Motor neuron (in vitro differentiated cells): ENCODE data around the gene THOC5. TPM values are rescaled to one million over a fixed set of nuclear protein-coding genes. Genes with fewer than 3 reads are reported as not detected.
A peak's percentile ranks its signal among the peaks of the same experiment; 100 is the strongest.
"Not testable (repeated sequence)": the region's sequence is repeated elsewhere in the genome, so short reads cannot be mapped to it uniquely, and the experiment has no call there.

Experiments
- ATAC-seq, 8 experiments: fragments of 200-7000 bp; cut with Tn5 transposase; replicated peaks in 6 of 8; 2 replicates each; pipeline ENCODE4 v1.8.0; 2021; ENCODE audit warnings: mild to moderate bottlenecking in 8 of 8, moderate library complexity in 8 of 8
- H3K27ac ChIP-seq, 2 donors: fragments of 250-450 bp; sonication (Bioruptor Pico); 2 replicates each; pipeline ENCODE4 v1.9.0; 2021; ENCODE audit warnings: antibody characterized with exemption in 2 of 2, mild to moderate bottlenecking in 2 of 2, moderate library complexity in 1 of 2
- H3K4me1 ChIP-seq, 2 donors: fragments of 250-450 bp; sonication (Bioruptor Pico); replicated peaks in 1 of 2; 2 replicates each; pipeline ENCODE4 v1.6.1; 2021; ENCODE audit warnings: antibody characterized with exemption in 2 of 2, mild to moderate bottlenecking in 2 of 2, moderate library complexity in 1 of 2
- H3K4me3 ChIP-seq, 5 donors: fragments of 250-450 bp; sonication (Bioruptor Pico); 2 replicates each; pipeline ENCODE4 v1.9.0; 2021; ENCODE audit warnings: antibody characterized with exemption in 5 of 5, mild to moderate bottlenecking in 5 of 5, moderate library complexity in 4 of 5
- WGBS, 10 experiments: fragments of 450-650 bp; shearing (Covaris generic); methylation state at CpG; one replicate each; pipeline ENCODE4 v1.0.0; 2022; 5-methylcytosine and 5-hydroxymethylcytosine counted together
- in situ Hi-C, 9 experiments: fragments of 400-800 bp; cut with MboI; loops; one replicate each; pipeline ENCODE4 v1.15.0; 2021; ENCODE audit warnings: low sequenced_read_pairs in 9 of 9, low pct_unique_long_range_greater_than_20kb in 2 of 9; ENCODE audit not compliant: unreplicated experiment in 9 of 9
- total RNA-seq, 8 experiments: library from RNA; unstranded; fragments of 300-600 nt; gene quantifications; 2 replicates each; pipeline versions ENCODE4 v1.2.3 to v1.2.4, GENCODE V29; 2022

Gene THOC5
- total RNA-seq, 8 experiments from 2014 or later: 24.1 to 85.2 (median 44.1) TPM

DNA sequence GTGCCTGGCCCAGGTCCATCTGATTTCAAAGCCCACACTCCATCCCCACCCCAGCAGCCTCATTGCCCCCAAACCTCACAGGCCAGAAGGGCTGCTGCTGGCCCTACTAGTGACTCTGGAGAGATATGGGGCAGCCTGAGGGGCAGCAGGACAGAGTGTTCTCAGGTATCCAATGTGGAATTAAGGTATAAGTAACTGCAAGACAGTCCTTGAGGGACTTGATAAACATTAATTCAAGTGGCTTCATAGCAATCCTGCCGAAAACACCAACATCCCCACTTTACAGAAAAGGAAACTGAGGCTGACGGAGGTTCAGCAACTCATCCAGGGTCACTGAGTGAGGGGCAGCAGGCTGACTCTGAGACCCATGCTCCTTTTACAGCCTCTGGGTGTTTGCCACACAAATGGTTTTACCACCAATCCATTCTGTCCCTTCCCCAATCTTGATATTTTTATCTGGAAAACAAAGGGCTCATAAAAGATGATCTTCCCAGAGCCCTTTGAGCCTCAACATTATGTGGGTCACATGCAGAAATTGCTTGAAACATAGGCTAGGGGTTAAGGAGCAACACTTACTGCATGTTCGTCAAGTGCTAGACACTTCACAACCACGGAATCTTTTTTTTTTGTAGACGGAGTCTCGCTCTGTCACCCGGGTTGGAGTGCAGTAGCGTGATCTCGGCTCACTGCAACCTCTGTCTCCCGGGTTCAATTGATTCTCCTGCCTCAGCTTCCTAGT is 25.1 kb upstream of the THOC5 start:
- H3K4me1 ChIP-seq: peaks cover 0 to 13% of the 10 kb centered on the region in 2 donors
- H3K27ac ChIP-seq: no peak overlapping the region
- WGBS, 10 experiments: 68 to 100% (median 88%) methylated on average over 1 to 8 of the region's 10 CpGs
- no peak for ATAC-seq
- in situ Hi-C loops: no loop called here
- H3K4me3 ChIP-seq: no peak overlapping the region

DNA sequence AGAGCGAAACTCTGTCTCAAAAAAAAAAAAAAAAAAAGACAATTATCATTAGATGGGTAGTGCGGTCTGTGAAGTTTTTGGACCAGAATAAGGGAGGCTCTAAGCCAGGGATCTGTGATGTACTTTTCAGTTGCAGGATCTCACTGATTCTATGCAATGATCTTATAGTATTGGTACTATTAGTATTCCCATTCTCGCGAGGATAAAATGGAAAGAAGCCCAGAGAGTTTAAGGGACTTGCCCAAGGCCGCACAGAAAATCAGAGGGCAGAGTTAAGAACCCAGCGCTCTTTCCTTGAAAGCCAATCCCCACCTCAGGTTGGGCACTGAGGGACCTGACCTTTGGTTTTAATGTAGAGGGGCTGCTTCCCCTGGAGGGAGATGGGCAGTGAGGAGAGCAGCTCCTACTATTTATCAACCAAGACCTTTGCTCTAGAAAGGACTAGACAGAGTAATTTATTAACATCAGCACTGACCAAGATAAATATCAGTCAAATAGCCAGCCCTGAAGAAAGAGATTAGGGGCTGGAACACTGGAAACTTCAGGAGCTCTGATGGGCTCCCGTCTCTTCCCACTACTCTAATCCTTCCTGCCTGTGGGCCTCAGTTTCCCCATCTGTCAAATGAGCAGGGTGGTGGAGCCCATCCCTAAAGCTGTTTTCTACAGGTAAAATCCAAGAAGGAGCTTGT is 21.3 kb upstream of the THOC5 start:
- H3K4me3 ChIP-seq: no peak overlapping the region
- H3K27ac ChIP-seq: no peak overlapping the region
- WGBS, 10 experiments: 60 to 100% (median 90%) methylated on average over 1 to 7 of the region's 7 CpGs; no CpG with 5 or more reads in 1 of the 10 experiments
- H3K4me1 ChIP-seq: peaks cover 0 to 2% of the 10 kb centered on the region in 2 donors
- no peak for ATAC-seq
- in situ Hi-C loops: no loop called here

DNA sequence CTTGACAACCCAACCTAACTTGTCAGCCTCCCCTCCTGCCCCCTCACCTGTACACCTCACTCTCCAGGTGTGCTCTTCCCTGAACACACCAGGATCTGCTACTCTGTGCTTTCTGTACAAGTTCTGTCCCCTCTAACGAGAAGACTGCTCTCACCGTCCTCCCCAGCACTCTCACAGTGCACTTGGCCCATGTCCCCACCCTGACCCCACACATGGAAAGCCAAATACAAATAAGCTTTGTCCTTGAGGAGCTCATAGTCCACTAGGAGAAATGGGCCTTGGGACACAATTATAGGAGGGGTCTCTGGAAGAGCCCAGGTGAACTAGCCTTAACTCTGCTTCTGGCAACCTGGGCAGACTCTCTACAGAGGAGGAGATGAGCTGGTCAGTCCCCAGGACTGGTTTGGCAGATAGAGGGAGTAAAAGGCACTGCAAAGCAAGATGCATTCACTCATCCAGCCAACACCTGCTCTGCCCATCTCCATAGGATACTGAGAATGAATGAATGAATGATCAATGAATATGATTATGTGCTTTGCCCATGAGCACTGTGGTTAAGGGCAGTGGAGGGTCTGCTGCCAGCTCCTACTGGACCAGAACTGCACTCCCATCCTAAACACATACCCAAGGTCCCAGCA is 17.5 kb upstream of the THOC5 start:
- Histone ChIP-seq H3K4me3 (no peak overlapping the region), H3K4me1 (no peaks in the 10 kb centered on the region), H3K27ac (no peak overlapping the region)
- in situ Hi-C loops: no loop called here
- 60 to 100% (median 95%) methylated on average over 1 to 2 of the region's 2 CpGs; no CpG with 5 or more reads in 6 of the 10 experiments for WGBS, 10 experiments
- no peak for ATAC-seq

DNA sequence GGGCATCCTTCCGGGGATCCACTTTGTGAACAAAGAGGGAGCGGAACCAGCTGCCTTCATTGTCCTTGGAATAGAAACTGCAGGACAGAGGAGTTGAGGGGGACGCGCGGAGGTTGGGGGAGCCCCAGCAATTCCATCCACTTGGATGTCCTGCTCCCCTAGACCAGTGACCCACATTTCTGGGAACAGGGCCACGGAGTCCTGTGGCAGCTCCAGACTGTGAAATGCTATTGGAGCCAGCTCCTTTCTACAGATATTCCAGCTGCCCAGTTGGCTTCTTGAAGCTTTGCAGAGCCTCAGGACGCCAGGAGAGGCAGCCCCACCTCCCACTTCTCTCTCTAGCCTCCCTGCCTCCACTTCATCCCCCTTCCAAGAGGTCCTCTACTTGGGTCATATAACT is 16.9 kb upstream of the THOC5 start:
- H3K4me3 ChIP-seq: no peak overlapping the region
- 60 to 100% (median 100%) methylated on average over 1 to 5 of the region's 7 CpGs; no CpG with 5 or more reads in 3 of the 10 experiments for WGBS, 10 experiments
- in situ Hi-C loops: no loop called here
- no peak overlapping the region for H3K27ac ChIP-seq
- ATAC-seq: no peak
- no peaks in the 10 kb centered on the region for H3K4me1 ChIP-seq

DNA sequence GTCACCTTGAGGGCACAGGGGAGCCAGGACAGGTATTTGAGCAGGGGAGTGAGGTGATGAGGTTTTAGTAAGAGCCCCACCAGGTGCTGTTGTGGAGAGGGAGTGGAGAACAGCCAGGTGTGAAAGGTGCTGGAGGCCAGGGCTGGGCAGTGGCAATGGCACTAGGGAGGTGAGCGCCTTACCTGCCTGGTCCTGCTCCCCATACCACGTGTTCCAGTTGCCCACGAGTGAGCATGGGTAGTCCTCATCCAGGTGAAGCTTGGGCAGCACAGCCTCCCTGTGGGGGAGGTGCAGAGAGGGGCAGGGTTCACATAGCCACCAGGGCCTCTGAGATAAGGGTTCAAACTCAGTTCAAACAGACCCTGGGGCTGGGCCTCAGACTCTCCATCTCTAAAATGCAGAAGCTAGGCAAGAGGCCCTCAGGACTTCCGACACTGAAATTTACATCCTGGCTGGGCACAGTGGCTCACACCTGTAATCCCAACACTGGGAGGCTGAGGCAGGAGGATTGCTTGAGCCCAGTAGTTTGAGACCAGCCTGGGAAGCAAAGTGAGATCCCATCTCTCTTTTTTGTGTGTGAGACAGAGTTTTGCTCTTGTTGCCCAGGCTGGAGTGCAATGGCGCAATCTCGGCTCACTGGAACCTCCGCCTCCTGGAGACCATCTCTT is 15.6 kb upstream of the THOC5 start:
- no peak overlapping the region for H3K27ac ChIP-seq
- in situ Hi-C loops: no loop called here
- no peak for ATAC-seq
- no peak overlapping the region for H3K4me3 ChIP-seq
- no peaks in the 10 kb centered on the region for H3K4me1 ChIP-seq
- WGBS, 10 experiments: 71 to 100% (median 93%) methylated on average over 2 to 6 of the region's 7 CpGs; no CpG with 5 or more reads in 5 of the 10 experiments

DNA sequence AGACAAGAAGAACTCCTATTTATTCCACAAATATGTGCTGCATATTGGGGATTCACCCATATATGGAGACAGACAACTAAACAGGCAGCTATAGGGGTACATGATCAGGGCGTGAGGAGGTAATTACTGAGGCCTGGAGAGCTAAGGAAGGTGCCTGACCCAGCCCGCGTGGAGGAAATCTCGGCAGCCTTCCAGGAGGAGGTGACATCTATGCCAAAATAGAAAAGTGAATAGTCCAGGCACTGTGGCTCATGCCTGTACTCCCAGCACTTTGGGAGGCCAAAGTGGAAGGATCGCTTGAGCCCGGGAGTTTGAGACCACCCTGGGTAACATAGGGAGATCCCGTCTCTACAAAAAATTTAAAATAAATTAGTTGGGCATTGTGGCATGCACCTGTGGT is 13.8 kb upstream of the THOC5 start:
- H3K4me1 ChIP-seq: no peaks in the 10 kb centered on the region
- no peak overlapping the region for H3K4me3 ChIP-seq
- in situ Hi-C loops: no loop called here
- no peak for ATAC-seq
- WGBS, 10 experiments: 68 to 100% (median 87%) methylated on average over 1 to 6 of the region's 7 CpGs; no CpG with 5 or more reads in 2 of the 10 experiments
- no peak overlapping the region for H3K27ac ChIP-seq

DNA sequence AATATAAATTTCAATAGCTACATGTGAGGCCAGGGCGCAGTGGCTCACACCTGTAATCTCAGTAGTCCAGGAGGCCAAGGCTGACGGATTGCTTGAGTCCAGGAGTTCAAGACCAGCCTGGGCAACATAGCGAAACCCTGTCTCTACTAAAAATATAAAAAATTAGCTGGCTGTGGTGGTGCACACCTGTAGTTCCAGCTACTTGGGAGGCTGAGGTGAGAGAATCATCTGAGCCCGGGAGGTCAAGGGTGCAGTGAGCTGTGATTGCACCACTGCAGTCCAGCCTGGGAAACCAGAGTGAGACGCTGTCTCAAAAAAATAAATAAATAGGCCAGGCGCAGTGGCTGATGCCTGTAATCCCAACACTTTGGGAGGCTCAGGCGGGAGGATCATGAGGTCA is 13.0 kb upstream of the THOC5 start:
- WGBS, 10 experiments: 90 to 100% (median 100%) methylated on average over 1 to 5 of the region's 7 CpGs; no CpG with 5 or more reads in 3 of the 10 experiments

DNA sequence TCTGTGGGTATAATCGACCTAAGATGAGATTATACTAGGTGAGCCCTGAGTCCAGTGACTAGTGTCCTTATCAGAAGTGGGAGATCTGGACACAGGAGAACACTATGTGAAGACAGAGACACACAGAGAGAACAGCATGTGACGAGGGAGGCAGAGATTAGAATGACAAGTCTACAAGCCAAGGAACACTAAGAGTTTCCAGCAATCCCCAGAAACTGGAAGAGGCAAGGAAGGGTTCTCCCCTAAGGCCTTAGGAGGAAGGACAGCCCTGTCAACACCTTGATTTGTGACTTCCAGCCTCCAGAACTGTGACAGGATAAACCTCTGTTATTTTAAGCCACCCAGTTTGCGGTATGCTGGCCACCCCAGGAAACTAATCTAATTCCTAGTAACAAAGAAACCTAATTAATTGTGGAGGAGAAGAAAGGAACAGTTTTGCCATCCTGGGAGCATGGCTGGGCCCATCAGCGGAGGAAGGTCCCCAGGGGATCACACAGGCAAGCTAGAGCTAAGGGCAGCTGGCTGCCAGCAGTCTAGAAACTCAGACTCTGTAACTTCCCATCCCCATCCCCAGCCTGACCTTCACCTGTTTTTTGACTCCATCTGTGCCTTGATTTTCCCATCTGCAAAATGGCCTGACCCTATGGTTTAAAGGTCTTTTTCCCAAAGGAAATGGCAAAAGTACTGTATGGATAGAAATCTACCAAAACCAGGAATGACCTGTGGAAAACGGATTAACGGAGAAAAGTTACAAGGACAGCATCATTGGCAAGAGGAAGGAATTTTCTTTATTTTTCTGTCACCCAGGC is 10.3 kb upstream of the THOC5 start:
- Histone ChIP-seq H3K4me1 (no peaks in the 10 kb centered on the region), H3K4me3 (no peak overlapping the region), H3K27ac (no peak overlapping the region)
- in situ Hi-C loops: no loop called here
- no peak for ATAC-seq
- WGBS, 10 experiments: 61 to 100% (median 93%) methylated on average over 1 to 4 of the region's 6 CpGs; no CpG with 5 or more reads in 2 of the 10 experiments

More for the DNA sequence above, 13.0 kb upstream of the THOC5 start:
- H3K4me3 ChIP-seq, H3K4me1 ChIP-seq, ATAC-seq, in situ Hi-C loops, H3K27ac ChIP-seq: not testable (repeated sequence)

DNA sequence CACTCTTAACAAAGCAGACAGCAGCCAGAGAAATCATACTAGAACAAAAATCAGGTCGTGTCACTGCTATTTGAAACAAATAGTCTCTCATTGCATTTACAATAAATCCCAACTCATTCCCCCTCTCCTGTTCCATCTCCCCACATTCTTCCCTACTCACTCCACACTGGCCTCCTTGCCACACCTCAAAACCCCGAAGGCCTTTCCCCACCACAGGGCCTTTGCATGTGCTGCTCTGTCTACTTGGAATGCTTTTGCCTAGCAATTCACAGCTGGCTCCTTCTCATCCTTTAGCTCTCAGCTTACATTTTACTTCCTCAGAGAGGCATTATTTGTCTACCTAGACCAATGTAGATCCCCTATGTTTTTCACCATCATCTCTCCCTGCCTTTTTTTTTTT is 6.3 kb upstream of the THOC5 start:
- Histone ChIP-seq H3K4me3 (no peak overlapping the region), H3K4me1 (no peaks in the 10 kb centered on the region), H3K27ac (no peak overlapping the region)
- no peak for ATAC-seq
- WGBS, 10 experiments: 50 to 100% (median 92%) methylated on average over 1 to 2 of the region's 2 CpGs; no CpG with 5 or more reads in 1 of the 10 experiments
- in situ Hi-C loops: no loop called here

DNA sequence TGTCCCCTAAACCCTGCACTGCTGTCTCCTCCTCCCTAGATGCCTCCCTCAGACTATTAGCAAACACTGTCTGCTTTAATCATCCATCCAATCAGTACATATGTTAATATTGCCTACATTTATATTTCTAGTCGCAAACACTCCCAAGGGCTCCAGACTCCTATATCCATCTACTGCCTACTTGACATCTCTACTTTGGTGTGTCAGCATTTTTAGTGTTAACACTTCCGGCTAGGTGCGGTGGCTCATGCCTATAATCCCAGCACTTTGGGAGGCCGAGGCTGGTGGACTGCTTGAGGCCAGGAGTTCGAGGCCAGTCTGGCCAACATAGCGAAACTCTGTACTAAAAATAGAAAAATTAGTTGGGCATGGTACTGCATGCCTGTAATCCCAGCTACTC is 5.5 kb upstream of the THOC5 start:
- Histone ChIP-seq H3K4me1 (peaks cover 5% of the 10 kb centered on the region in 2 donors), H3K27ac (no peak overlapping the region), H3K4me3 (no peak overlapping the region)
- WGBS, 10 experiments: 78 to 100% (median 98%) methylated on average over 1 to 4 of the region's 6 CpGs; no CpG with 5 or more reads in 2 of the 10 experiments
- in situ Hi-C loops: no loop called here
- ATAC-seq: no peak

DNA sequence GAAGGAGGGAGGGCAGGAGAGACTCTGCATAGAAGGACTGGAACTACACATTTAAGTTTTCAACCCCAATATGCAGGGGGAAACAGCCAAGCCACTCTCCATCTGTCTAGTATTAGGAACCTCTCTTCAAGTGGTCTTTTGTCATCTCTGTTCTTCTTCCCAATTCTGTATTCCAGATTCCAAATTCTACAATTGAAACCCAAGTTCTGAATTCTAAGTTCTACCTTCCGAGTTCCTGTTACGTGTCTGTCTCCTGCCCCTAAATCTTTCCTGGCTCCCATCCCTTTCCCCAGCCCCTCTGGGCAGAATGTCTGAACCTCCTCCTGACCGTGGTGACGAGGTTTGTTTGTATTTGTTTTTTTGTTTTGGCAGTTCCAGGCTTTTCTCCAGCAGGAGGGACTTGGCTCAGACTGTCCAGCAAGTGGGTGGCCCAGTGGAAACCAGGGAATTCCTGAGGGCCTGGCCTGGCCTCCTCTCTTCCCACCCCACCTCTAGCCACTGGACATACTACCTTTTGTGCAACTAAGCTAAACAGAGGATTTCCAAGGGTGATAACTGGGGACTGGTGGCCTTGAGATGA is 1.6 kb upstream of the THOC5 start:
- ATAC-seq: no peak
- Histone ChIP-seq H3K4me3 (no peak overlapping the region), H3K27ac (no peak overlapping the region), H3K4me1 (peaks cover 7 to 8% of the 10 kb centered on the region in 2 donors)
- in situ Hi-C loops: no loop called here
- 20 to 100% (median 90%) methylated on average over 1 to 4 of the region's 4 CpGs; no CpG with 5 or more reads in 3 of the 10 experiments for WGBS, 10 experiments

DNA sequence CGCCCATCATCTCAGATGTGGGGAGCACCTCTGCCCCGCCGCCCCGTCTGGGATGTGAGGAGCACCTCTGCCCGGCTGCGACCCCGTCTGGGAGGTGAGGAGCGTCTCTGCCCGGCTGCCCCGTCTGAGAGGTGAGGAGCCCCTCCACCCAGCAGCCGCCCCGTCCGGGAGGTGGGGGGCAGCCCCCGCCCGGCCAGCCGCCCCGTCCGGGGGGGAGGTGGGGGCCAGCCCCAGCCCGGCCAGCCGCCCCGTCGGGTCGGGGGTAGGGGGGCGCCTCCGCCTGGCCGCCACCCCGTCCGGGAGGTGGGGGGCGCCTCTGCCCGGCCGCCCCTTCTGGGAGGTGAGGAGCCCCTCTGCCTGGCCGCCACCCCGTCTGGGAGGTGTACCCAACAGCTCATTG is 1.2 kb downstream of the THOC5 start:
- H3K27ac ChIP-seq, in situ Hi-C loops, H3K4me1 ChIP-seq, ATAC-seq: not testable (repeated sequence)
- no CpG with 5 or more reads among the region's 33 CpGs for WGBS, 10 experiments
- H3K4me3 ChIP-seq: peak overlapping the region in 4 of 5 donors; percentile 53 to 90 (median 72)
